ENCODE measurements around the gene ARFRP1. TPM values are rescaled to one million over a fixed set of nuclear protein-coding genes. Genes with fewer than 3 reads are reported as not detected.

The ARFRP1 gene
- total and polyA plus RNA-seq, 12 donors, result 34.9 to 59.1 (median 40.0) TPM

- intact Hi-C loops (cut with DNase I), result loop anchor here in 2 of 10 donors (2.0 to 10.0 kb wide), 3 partner anchors 48 to 205 kb away; partner anchors contain the start of genes ARFRP1 (in 1 of the 2), LIME1 (in 1 of the 2), SLC2A4RG (in 1 of the 2) and TPD52L2 (in 1 of the 2)
- DNase-seq, result no peak
- no peaks in the 10 kb centered on the region for H3K27me3 ChIP-seq
- WGBS, 2 donors, result 69 to 70% methylated on average over 13 of the region's 13 CpGs
- H3K27ac ChIP-seq, result peak overlapping the region in 8 of 10 donors; percentile 81 to 95 (median 91)
- H3K4me1 ChIP-seq, result peaks cover 8 to 27% (median 23%) of the 10 kb centered on the region in 9 donors
- no peak for ATAC-seq
- peaks cover 0 to 42% (median 7%) of the 10 kb centered on the region in 9 donors for H3K36me3 ChIP-seq
- peak overlapping the region in 9 of 10 donors; percentile 51 to 89 (median 73) for H3K4me3 ChIP-seq
- no peaks in the 10 kb centered on the region for H3K9me3 ChIP-seq
- no peak for TF ChIP-seq CTCF (IDR thresholded peaks at IDR 0.05)
Measured at GRCh38 chr20:63659370-63659769, 48.4 kb downstream of the ARFRP1 start.

GRCh38 chr20:63658749-63659187 lies 49.0 kb downstream of the ARFRP1 start:
- WGBS, 2 donors, result 2% methylated on average over 25 of the region's 25 CpGs
- Histone ChIP-seq H3K4me1 (peaks cover 8 to 32% (median 25%) of the 10 kb centered on the region in 9 donors), H3K27me3 (peaks cover 0 to under 1% (median 0%) of the 10 kb centered on the region in 7 donors), H3K36me3 (peaks cover 0 to 38% (median 7%) of the 10 kb centered on the region in 9 donors), H3K4me3 (peak overlapping the region; percentile 38 to 89 (median 72)), H3K27ac (peak overlapping the region; percentile 73 to 95 (median 90)), H3K9me3 (no peaks in the 10 kb centered on the region)
- no peak for TF ChIP-seq CTCF (IDR thresholded peaks at IDR 0.05)
- DNase-seq (no peak), ATAC-seq (peak; percentile 13 to 49 (median 33))
- intact Hi-C loops (cut with DNase I), result loop anchor here in 3 of 10 donors (1.0 to 10.0 kb wide), 5 partner anchors 31 to 206 kb away; partner anchors contain the start of genes ARFRP1 (in 2 of the 3), GMEB2 (in 2 of the 3), LIME1 (in 1 of the 3) and SLC2A4RG (in 1 of the 3)

GRCh38 chr20:63657937-63658748 lies 49.6 kb downstream of the ARFRP1 start, which contains the start of gene RTEL1:
TSS of gene RTEL1 (plus strand) at chr20:63658312. CDS start at chr20:63659403, 1,091 bp downstream.
- ATAC-seq, result peak; percentile 94 to 98 (median 96)
- peak within 1 kb of the TSS; percentile 38 to 89 (median 72) for H3K4me3 ChIP-seq
- peak within 1 kb of the TSS; percentile 73 to 95 (median 90) for H3K27ac ChIP-seq
- no peaks in the 10 kb centered on the region for H3K9me3 ChIP-seq
- TF ChIP-seq CTCF (IDR thresholded peaks at IDR 0.05), result peak in 1 of 9 donors; percentile 25
- DNase-seq, result peak; percentile 92
- intact Hi-C loops (cut with DNase I), result loop anchor here in 3 of 10 donors (1.0 to 10.0 kb wide), 5 partner anchors 31 to 207 kb away; partner anchors contain the start of genes ARFRP1 (in 2 of the 3), GMEB2 (in 2 of the 3), LIME1 (in 1 of the 3) and SLC2A4RG (in 1 of the 3)
- peaks cover 8 to 36% (median 29%) of the 10 kb centered on the region in 9 donors for H3K4me1 ChIP-seq
- peaks cover 0 to 3% (median 0%) of the 10 kb centered on the region in 7 donors for H3K27me3 ChIP-seq
- peaks cover 0 to 31% (median 7%) of the 10 kb centered on the region in 9 donors for H3K36me3 ChIP-seq
- WGBS, 2 donors, result 1 to 2% methylated on average over 73 of the region's 73 CpGs

Measured in heart right ventricle (tissue), 16 donors.